HG03066 (cell line): Measurements from ENCODE around the gene ETFDH.
"Not testable (repeated sequence)": the region's sequence is repeated elsewhere in the genome, so short reads cannot be mapped to it uniquely, and the experiment has no call there.

Source experiments
- ATAC-seq: cut with Tn5 transposase; IDR thresholded peaks from one replicate; pipeline ENCODE4 v1.9.1; 2021; ENCODE audit warnings: low read depth; ENCODE audit not compliant: unreplicated experiment

Gene ETFDH

GRCh38 chr4:158676076-158676475 lies 4.0 kb downstream of the ETFDH start:
- no peak for ATAC-seq

GRCh38 chr4:158678767-158679166 lies 6.7 kb downstream of the ETFDH start:
- ATAC-seq: no peak

- no peak for ATAC-seq
Observed at GRCh38 chr4:158681629-158682028, 9.5 kb downstream of the ETFDH start.

GRCh38 chr4:158682066-158682465 lies 10.0 kb downstream of the ETFDH start:
- ATAC-seq: no peak

GRCh38 chr4:158688813-158689212 lies 16.7 kb downstream of the ETFDH start:
- ATAC-seq: no peak

- ATAC-seq: no peak
Observed at GRCh38 chr4:158704274-158704673, 32.2 kb downstream of the ETFDH start.

- no peak for ATAC-seq
Observed at GRCh38 chr4:158710814-158711213, 38.7 kb downstream of the ETFDH start.

DNA sequence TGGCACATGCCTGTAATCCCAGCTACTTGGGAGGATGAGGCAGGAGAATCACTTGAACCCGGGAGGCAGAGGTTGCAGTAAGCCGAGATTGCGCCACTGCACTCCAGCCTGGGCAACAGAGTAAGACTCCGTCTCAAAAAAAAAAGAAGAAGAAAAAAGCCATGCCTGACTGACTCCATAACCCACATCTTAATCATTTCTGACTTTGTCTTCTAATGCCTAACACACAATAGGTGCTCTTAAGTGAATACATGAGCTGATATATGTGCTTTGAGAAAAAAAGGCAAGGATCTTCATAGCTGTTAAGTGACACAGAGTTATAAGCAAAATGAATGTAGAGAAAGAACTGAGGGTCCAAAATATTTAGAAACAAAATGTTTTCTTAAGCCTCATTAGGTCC lies 40.5 kb downstream of the ETFDH start:
- ATAC-seq: not testable (repeated sequence)

DNA sequence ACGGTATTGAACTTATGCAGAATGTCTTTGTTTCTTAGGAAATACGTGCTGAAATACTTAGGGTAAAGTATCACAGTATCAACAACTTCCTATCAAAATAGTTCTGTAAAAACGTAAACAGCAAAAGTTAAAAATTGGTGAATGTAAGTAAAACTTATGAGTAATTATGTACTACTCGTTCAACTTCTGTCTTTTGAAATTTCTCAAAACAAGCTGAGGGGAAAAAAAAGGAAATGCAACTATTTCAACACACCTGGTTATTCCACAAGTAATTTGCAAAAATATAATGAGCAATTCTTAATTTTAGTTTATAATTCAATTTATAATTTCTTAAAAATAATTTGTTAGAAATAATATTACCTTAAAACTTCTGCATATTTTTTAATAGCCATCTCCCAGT lies 42.8 kb downstream of the ETFDH start:
- ATAC-seq: no peak

GRCh38 chr4:158715802-158716201 lies 43.7 kb downstream of the ETFDH start:
- no peak for ATAC-seq

- no peak for ATAC-seq
Observed at GRCh38 chr4:158721680-158722079, 49.6 kb downstream of the ETFDH start.

GRCh38 chr4:158722291-158722916 lies 50.3 kb downstream of the ETFDH start:
- ATAC-seq: peak; percentile 15

DNA sequence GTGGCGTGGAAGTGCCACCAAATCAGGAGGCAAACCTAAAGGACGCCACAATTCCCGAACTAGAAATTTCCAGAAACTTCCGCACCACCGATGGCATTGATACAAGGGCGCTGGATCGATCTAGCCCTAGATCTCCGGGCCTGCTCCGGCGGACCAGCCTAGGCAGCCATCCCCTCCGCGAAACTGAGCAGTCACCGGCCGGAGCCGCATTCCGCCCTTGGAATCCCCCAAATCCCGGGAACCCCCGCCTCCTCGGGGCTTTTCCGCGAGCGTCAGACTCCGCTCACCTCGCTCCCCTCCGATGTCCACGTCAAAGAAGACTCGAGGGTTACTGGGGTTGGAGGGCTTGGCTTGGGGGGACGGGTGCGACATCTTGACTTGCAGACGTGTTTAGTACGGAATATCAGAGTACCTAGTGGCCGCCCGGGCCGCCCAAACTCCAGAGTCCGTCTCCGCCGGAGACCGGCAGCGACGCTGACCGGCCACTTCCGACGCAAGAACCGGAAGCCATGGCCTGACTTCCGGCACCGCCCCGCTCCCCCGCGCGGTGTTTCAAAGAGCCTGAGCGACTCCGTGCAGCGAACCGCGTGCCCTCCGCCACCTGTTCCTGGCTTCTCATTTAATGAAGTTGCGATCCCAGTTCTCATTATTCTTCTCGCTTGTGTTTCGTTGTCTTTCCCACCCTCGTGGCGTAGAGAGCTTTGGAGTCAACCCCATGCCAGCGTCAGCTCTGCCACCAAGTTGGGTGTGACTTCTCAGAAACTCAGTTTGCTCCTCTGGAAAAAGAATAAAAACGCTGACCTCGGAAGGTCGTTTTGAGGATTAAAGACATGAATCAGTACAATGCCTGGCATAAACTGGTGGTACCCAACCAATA lies 51.1 kb downstream of the ETFDH start, which contains the start of gene PPID:
PPID (minus strand) TSS at position 480 of the 877 bp plus-strand sequence; CDS start at position 372, 108 bp downstream.
- peak; percentile 97 for ATAC-seq

GRCh38 chr4:158724637-158725036 lies 52.5 kb downstream of the ETFDH start:
- ATAC-seq: no peak

DNA sequence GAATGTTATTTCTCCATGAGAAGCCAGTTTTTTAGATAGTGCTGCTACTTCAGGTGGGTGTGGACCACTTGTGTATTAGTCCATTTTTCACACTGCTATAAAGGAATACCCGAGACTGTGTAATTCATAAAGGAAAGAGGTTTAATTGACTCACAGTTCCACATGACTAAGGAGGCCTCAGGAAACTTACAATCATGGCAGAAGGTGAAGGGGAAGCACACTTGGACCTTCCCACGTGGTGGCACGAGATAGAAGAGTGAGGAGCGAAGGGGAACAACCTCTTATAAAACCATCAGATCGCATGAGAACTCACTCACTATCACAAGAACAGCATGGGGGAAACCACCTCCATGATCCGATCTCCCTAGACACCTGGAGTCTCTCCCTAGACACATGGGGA lies 54.5 kb downstream of the ETFDH start:
- ATAC-seq: no peak

DNA sequence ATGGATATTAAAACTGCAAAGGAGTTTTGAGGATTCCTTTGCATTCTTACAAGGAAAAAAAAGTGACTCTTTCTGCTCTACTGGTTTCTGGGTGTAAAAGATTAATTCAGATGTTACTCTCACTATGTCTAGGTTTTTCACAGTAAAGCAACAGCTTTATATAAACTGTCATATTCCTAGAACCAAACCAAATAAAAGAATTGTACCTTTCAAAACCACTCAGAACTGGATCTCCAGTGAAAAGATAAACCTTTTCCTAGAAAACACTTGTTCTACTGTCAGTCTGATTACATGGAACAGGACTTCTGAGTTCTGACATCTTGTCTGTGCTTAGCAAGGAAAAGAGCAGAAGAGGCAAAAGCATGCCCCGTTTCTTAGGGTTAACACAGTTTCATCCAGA lies 56.1 kb downstream of the ETFDH start:
- no peak for ATAC-seq

DNA sequence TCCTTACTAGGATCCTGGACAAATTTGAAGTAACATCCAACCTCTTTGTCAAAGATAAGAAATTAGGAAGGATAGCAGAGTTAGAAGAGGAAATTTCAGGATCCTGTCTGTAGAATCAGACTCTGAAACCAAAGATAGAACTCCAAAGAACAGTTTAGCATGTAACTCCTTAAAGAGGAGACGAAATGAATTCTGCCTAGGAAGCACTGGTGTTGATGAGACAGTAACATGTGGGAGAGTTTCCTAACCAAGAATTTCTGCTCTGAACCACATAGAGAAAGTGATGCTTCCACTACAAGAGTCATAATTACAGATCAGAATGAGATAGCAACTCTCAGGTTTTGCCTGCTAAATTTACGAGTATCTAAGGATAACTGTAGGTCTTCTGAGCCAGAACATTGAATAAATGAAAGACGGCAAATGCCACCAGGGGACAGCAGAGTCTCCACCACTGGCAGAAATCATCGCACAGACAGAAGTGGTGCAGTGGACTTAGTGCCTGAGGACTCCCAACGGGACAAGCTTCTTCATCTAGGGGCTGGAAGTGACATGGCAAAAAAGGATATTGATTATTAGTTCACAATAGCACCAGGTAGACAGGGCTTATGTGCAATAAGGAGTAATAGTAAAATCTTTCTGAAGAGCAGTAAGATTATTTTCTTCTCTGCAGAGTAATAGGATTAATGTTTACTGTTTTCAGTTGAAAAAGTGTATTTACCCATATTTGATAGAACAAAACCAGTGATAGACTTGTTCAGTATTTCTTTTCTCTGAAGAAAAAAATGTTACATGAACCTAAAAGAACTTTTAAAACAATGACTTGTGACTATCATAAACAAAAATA lies 57.8 kb downstream of the ETFDH start:
- ATAC-seq: peak; percentile 87

DNA sequence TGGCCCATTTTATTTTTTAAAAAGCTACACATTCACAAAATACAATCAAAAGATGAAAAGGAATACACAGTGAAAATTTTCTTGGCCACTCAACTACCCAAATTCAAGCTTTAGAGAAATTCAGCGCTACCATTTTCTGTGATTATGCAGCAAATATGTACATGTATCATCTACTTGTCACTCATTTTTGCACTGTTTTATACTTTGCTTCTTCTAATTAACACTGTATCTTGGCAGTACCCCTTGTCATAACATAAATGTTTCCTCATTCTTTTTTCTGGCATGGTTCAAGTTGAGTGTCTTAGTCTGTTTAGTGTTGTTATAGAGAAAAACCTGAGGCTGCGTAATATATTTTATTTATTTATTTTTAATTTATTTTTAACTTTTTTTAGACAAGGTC lies 66.8 kb downstream of the ETFDH start:
- no peak for ATAC-seq

DNA sequence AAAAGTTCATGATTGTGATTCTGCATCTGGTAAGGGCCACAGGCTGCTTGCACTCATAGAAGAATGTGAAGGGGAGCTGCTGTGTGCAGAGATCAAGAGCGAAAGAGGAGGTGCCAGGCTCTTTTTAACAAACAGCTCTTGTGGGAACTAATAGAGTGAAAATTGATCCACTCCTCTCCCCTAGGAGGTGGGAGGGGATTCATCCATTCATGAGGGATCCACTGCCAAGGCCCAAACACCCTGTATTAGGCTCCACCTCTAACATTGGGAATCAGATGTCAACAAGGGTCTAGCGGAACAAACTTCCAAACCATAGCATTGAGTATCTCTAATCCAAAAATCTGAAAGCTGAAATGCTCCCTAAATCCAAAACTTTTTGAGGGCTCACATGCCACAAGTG lies 67.5 kb downstream of the ETFDH start:
- ATAC-seq: no peak

DNA sequence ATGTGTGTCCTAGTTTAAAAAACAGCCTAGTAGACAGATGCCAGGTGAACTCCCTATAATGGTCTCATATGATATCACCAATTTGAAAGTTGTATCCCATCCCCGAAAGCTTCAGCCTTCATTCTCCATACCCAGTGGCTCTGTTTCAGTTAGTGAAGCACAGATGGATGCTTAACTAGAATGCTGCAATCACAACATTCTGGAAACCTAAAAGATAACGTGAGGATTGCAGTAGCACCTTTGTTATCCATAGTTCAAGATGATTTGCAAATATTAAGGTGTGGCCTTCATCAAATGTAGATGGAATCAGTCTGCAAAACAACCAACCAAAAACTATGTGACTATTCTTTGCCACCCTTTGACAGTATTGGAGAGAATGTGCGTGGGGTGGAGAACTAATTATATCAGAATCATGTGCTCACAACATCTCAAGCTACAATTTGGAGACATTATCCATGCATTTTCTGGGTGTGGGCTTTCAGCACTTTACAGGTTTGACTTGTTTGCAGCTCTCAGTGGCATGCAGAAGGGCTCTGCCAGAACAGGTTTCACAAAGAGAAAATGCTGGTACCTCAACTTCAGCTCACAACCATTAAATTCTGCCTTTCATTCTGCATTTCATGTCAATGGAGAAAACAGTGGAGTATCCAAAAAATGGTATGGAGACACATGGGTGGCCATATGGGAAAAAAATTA lies 69.4 kb downstream of the ETFDH start:
- ATAC-seq: no peak
